HPDE6-E6E7 (cell line): Measurements from ENCODE around the gene POU6F2.

Source experiments
- DNase-seq: peaks from one replicate; pipeline ENCODE4 v3.0.0; 2011; ENCODE audit warnings: missing footprints; ENCODE audit errors: extremely low spot score

POU6F2 gene

DNA sequence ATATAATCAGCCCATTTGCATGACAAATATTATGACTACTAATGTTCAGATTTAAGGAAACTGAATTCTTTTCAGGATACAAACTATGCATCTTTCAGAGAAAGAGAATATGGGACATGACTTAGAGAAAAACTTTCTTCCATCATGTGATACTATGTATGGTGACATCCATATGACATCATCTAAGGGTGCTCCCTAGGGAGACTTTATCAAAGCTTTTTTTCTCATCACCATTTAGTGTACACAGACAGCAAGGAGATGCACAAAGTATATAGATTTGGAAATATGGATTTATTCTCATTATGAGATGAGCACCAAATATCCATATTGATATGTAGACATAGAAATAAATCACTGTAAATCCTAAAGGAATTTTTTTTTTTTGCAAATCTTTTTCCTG is 424.3 kb downstream of the POU6F2 start:
- DNase-seq, result no peak

DNA sequence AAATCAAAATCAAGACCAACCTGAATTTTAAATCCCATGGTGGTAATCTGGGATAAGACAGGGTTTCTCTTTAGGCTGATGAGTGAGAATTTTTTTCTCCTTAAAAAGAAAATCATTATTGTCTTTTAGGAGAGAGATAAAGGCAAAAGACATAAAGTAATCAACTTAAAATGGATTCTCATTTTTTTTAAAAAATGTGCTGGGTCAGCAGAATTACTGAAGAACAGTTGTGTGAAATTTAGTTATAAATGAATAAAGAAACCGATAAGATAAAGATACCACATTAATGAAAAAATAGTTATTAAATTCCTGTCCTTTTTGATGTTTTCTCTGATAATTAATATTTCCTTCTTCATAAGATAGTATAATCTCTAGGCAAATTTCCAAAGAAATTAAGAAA is 427.2 kb downstream of the POU6F2 start:
- no peak for DNase-seq

DNA sequence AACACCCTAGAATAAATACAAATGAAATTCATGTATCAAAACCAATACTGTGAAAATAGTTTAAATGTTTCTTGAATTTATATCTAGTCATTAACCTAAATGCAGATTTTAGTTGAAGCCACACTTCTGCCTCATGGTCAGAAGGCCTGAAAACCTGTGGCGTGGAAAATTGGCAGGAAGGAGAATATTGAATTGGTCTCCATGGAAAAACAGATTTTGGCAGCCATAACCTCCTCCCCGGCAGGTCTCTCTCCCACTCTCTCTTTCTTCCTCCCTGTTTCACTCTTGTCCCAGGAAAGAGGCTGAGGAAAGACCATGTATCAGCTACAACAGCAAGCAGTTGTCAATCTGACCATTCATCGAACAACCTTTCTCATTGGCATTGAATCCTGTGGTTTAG is 427.9 kb downstream of the POU6F2 start:
- no peak for DNase-seq

DNA sequence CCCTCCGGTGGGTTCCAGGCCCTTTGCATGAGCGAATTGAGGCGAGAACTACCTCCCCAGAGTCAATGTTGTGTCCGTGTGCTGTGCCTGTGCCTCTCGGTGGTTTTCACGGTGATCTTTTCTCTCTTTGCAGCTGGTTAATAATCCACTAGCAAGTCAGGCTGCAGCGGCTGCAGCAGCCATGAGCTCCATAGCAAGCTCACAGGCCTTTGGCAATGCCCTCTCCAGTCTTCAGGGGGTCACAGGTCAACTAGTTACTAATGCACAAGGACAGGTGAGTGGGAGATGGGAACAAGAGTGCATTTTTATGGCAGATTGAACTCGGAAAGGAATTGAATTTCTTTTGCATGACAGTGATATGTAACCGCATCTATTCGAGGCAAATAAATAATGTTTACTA is 428.8 kb downstream of the POU6F2 start:
- no peak for DNase-seq

DNA sequence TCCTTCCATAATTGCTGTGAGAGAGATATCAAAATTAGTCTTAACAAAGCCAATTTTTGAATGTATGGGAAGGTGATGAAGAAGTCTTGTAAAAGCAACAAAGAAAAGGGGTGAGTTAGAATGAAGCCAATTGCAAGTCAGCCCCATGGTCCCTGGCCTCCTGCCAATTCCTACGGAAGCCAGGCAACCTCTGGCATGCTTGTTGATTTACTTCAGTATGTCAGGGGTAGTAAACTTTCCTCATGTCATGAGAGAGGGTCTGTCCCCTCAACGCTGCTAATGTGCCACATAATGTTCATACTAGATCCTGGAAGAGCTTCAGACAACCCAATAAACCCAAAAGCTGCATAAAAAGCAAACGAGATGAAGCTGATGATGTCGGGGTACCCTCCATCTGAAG is 429.4 kb downstream of the POU6F2 start:
- DNase-seq, result no peak

DNA sequence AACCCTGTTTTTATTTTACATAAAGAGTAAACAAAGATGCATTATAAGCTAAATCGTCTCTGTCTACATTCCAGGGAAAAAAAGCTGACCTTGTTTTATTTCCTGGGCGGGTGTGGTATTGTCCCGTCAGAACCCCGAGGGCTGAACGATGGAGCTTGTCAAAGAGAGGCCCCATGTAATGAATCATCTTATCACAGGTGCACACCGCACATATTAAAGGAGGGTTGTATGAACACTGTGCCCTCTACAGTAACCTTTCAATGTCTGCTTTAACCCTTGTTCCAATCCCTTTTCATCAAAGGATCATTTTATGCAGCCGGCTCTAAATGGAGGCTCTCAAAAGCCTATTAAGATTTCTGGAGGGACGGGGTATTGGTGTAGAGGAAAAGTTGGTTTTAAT is 430.0 kb downstream of the POU6F2 start:
- DNase-seq, result no peak

DNA sequence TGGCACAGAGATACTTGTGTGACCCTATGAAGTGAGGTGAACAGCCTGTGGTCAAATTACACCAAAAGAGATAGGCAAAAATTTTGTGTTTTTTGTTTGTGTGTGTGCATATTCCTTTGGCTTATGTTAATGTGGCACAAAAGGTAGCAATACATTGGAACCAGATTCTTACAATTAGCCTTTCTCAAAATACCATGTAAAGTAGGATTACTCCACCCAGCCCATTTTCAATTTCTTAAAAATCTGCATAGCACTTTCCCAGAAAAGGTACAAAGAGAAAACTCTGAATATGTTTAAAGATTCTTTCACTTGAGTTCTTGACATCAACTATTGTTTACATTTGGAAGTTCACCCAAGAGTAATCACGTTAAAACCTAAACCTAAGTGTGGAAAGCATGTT is 431.2 kb downstream of the POU6F2 start:
- no peak for DNase-seq

DNA sequence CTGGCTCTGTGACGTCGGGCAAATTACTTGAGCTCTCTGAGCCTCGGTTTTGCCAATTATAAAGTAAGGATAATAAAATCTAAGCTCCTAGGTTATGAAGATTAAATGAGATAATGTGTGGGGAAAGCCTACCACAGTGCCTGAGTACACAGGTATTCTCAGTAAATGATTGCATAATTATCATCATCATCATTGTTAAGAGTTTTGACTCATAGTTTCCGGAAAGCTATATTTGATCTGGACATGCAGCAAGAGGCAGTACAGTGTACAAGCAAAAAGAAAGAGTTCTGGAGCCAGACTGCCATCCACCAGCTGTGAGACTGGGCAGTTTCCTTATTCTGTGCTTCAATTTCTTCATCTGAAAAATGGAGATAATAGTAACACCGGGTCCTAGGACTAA is 432.9 kb downstream of the POU6F2 start:
- no peak for DNase-seq

DNA sequence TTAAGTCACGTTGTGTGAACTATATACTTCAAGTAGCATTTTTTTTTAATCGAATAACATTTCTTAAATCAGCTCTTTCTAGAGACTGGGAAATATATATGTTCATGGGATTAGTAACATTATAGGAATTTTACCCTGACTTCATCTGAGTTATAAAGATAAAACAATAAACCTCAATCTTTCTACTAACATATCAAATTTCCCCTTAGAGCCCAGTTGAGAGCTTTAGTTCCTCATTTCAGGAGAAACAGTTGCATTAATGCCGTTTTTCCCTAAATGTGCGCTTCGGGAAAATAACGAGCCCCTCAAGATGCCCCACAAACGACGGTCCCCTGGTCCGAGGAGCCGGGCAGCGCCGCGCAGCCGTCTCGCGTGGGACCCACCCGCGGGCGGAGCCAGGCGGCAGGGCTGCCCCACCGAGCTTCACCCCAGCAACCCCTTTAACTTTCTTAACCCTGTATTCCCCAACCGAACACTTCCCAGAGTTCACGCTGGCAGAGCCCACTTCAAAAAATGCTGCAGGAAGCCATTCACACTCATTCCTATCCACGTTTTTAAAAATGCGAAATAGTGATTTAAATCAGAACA is 436.0 kb downstream of the POU6F2 start:
- no peak for DNase-seq

DNA sequence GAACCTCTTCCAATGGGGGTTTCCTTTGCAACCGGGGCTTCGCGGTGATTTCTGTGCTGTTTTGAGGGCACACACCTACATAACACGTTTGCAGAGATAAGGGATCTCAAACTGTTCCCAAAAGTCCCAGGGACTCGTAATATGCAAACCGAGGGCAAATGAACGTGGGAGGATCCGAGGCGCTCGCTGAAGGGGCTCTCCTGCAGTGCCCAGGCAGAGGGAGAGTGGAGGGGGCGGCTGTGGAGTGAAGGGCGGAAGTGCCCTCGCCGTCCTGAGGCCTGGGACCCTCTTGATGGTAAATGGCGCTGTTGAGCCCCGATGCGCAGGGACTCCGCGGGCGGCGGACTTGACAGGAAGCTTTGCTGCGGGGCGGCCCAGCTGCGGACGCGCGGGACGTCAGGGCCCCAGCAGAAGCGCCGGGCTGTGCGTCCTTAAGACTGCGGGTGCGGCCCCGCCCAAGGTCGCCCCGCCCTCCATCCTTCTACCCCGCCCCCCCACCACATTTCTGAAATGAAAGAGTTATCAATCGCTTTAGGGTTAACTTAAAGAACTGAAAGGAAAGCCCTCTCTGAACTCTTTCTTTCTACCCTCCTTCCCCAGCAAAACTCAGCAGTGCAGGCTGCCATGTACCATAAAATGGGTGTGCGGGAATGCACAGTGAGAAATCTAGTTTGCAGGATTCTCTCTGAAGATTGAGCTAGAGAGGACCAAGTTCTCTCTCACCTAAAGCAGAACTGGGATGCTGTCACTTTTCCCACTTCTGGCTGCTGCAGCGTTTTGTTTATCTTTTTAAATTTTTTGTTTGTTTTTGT is 436.7 kb downstream of the POU6F2 start:
- peak; percentile 15 for DNase-seq

DNA sequence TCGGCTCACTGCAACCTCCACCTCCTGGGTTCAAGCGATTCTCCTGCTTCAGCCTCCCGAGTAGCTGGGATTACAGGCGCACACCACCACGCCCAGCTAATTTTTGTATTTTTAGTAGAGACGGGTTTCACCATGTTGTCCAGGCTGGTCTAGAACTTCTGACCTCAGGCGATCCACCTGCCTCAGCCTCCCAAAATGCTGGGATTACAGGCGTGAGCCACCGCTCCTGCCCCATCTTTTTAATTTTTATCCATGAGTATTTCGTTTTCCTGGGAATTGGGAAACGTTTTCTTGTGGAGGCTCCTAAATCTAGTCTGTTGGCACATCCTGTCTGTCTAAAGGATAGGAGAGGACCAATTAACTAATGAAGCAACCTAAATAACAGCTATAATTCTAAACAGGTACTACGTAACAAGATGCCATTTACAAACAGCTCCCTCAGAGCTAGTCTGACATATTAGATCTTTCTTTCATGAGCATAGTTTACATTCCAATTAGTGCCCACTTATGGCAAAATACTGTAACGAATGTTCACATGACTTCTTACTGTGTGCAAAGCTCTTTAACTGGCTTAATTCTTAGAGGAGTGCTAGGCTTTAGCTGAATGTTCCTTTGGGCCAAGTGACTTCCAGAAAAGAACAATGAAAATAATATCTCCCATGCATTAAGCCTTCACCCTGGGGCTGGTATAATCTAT is 437.5 kb downstream of the POU6F2 start:
- DNase-seq, result no peak

DNA sequence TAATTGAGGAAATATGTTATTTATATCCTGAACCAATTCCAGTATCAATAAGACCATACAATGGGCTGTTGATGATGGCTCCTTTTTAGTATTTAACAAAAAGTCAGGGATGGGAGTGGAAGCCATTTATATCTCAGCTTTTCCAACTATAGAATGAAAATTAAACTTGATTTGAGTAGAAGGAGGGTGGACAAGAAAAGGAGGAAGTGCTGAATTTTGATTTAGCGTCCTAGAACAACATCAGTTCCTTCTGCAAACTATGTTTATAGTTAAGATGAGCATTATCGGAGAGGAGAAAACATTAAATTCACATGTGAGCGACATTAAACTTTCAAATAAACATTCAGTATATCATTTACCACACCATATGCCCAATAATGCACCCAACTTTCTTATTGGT is 439.2 kb downstream of the POU6F2 start:
- DNase-seq, result no peak

DNA sequence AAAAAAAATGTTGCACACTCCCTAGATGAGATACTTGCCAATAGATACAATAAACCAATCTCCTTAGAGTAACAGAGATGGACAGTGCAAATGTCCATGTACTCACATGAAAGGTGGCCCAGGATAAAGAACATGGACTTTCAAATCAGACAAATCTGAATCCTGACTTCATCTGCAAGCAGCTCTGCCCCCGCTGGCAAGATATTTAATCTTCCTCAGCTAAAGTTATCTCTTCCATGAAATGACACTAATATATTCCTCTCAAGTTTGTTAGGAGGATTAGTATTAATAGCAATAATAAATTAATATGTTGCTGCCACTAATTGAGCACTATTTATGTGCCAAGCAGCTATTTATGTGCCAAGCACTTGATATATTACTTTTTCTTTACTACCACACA is 439.9 kb downstream of the POU6F2 start:
- no peak for DNase-seq

DNA sequence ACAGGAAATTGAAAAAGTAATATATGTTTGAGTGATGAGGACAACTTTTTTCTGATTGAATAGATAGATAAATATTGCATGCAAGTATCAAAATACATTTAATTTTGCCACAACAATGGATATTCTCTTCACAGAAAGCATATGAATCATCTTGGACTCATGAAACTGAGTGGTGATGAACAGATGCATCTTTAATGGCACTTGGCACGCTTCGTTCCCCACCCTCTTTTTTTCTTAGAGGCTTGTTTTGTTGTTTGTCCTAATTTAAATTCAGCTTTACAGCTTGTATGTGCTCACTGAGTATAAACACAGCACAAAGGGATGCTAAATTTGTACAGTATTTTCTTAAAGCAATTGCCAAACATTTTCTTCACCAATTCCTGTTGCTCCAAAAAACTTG is 443.5 kb downstream of the POU6F2 start:
- DNase-seq, result no peak

DNA sequence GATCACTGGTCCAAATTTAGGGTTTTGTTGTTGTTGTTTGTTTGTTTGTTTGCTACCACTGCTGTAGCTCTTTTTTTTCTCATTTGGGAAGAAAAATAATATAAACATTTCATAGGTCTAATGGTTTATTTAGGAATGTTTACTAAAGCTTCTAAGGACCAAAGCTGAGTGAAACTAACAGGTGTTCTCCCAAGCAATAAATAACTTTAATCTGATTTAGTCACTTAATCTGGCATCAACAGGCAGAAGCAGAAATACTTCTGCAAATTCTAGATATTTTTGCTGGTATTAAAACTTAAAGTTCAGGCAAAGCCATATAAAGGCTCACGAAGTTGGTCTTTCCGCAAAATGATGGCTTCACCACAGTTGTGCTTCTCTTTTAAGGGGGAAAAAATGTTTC is 444.0 kb downstream of the POU6F2 start:
- DNase-seq, result no peak

DNA sequence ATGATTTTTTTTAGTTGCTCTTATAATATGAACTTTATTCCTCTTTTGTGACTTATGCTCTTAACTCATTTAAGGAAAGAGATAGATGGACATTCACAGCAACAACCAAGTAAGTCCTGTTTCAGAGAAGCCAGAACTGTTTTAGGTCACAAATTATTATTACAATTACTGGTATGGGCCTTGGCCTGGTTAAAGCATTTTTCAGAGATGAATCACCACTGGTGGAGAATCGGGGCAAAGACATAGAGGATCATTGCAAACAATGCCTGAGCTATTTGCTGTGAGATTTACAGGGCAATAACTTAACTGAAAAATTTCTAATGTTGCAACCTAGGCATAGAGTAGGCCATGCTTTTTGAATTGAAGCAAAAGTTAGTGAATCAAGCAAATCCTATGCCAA is 450.5 kb downstream of the POU6F2 start:
- no peak for DNase-seq

DNA sequence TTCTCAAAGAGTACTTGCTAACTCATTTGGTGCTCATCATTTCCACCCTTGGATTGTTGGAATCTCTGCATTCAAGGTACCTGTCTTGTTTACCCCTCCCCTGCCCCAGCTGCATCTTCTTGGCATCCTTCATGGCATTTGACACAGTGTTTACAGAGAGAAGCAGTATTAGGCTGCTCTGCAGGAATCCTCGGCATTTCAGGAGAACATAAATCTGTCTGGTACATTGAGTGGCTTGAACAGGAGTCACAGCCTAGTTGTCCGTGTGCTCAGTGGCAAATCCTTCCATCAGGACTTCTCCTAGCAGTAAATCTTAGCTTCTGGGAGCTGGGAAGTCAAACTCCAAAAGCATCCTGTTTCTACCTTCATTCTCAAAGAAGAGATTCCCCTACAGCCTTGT is 451.7 kb downstream of the POU6F2 start:
- no peak for DNase-seq

DNA sequence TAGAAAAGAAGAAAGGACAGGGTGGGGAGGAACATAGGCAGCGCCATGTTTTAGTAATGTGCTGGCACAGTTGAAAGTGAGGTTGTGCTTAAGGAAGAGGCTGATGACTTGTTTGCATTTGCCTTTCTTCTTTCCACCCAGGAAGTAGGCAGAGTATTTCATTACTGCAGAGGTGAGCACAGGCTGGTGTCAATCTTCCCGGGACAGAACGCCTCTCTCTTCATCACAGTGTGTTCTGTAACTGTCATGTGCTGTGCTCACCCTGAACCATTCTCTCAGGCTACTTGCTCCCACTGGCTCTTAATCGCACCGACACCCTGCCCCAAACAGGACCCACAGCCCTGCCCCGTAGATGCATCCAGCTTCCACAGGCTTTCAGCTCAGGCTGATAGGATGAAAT is 452.7 kb downstream of the POU6F2 start:
- no peak for DNase-seq

DNA sequence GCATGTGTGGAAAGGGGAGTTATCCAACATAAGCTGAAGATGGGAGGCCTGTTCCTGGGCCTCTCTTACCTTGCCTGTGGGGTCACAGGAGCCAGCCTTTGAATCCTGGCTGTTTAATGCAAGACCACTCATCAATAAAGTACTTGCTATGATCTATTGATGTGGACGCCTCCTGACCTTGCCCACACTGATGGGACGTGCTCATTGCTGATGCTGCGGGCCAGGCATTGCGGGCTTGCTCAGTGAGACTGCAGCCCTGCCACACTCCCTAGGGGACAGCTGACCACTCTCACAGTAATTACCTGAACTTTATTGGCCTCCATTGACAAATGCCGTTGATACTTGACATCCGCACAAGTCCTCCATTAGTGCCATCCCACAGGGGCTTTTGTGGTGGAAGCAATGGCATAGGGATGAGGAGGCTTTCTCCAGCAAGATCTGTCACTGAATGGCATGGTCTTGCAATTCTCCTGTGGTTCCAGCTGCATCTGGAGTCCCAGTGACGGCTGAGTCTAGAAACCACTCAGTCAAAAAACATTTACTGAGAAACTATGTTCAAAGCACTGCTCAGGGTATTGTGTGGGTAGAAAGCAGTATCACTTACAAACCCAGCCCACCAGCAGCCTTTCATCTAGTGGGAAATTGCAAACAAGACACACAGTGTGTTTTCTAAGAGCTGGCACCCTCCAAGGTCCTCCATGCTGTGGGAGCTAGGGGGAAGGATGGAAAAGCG is 453.4 kb downstream of the POU6F2 start:
- DNase-seq, result no peak

DNA sequence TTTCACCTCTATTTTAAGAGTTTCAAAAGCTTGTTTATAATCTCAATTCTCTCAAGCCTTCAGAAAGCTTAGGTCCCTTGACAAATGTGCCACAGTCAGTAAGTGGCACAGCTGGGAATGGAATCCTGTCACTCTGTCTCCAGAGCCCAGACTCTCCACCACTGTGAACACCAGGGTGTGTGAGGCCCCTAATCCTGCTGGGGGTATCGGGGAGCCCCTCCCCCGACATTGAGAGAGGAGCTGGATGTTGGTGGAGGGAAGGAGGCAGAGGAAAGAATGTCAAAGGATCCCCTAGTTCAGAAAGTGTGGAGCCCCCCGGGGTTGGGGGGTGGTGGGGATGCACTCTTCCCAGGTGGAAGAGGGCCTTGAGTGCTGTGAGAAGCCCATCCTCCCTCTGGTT is 454.7 kb downstream of the POU6F2 start:
- no peak for DNase-seq

DNA sequence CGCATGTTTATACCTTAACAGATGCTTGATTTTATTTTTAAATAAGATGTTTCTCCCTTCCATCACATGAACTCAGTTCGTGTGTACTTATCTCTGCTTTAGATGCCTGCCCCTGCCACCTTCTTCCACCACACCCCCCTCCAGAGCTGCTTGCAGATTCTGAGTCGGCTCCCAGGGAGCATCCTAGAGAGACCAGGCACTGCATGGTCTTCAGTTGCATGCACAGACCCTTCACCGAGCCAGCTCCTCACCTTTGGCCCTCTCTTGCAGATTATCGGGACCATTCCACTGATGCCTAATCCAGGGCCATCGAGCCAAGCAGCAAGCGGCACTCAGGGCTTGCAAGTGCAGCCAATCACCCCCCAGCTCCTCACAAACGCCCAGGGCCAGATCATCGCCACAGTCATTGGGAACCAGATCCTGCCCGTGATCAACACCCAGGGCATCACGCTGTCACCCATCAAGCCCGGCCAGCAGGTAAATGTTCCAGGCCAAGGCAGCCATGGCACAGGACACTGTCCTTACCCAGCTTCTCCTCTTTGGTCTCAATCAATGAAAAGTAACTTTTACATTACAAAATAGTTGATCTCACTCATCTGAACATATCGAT is 455.2 kb downstream of the POU6F2 start:
- no peak for DNase-seq

DNA sequence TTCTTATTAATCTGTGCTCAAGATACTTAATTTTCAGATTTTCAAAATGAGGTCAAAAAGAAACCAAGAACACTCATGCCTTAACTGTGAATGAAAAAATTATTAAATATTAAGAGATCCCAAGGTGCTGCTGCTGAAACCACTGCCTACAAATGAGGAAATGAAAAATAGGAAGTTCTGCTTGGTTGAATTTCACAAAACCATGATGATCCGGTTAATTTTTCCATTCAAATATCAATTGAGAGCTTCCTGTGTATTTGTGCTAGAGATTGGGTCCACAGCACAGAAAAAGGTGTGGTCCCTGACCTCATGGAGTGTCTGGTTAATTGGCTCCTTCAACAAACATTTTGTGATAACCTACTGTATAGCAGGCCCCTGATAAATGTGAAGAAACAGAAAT is 455.8 kb downstream of the POU6F2 start:
- no peak for DNase-seq
